Activated T-cell treated with anti-CD3 and anti-CD28 coated beads, Interleukin-2, amount 50 U/mL, for 72 hours (primary cell): ENCODE data around the gene ATP5MK. TPM values are rescaled to one million over a fixed set of nuclear protein-coding genes. Genes with fewer than 3 reads are reported as not detected.

ENCODE experiments used
- total RNA-seq, 2 donors: library from RNA; stranded (reverse); gene quantifications; one replicate each; pipeline ENCODE4 v1.2.3, GENCODE V29; 2022

The ATP5MK gene
- total RNA-seq, 2 donors from 2014 or later, result 245 to 260 TPM

Other genes starting within 250 kb of the ATP5MK start
- 100 to 1,000 TPM in 1 of 2 donors, 10 to 100 TPM in 1; 99.6 to 102 TPM for gene NT5C2, start 203.2 kb downstream of the ATP5MK start, total RNA-seq
- under 1 TPM in 1 of 2 donors, not detected in 1; 0.12 TPM for gene RPEL1, start 150.6 kb downstream of the ATP5MK start, total RNA-seq
- under 1 TPM; 0.23 to 0.46 TPM for gene INA, start 119.3 kb downstream of the ATP5MK start, total RNA-seq
- 10 to 100 TPM; 14.5 to 15.2 TPM for gene PCGF6, start 45.3 kb downstream of the ATP5MK start, total RNA-seq
- gene TAF5, start 28.5 kb downstream of the ATP5MK start, total RNA-seq, result 1 to 10 TPM; 8.6 to 9.5 TPM
- 10 to 100 TPM; 41.2 to 54.0 TPM for gene PDCD11, start 151 bp upstream of the ATP5MK start, total RNA-seq
- 10 to 100 TPM; 11.6 to 18.8 TPM for gene CALHM2, start 55.9 kb upstream of the ATP5MK start, total RNA-seq
- not detected for gene CALHM1, start 62.4 kb upstream of the ATP5MK start, total RNA-seq
- not detected for gene CALHM3, start 82.8 kb upstream of the ATP5MK start, total RNA-seq
- 1 to 10 TPM; 2.5 to 3.5 TPM for gene NEURL1, start 97.2 kb upstream of the ATP5MK start, total RNA-seq